Breast epithelium (tissue), 3 donors: ENCODE measurements around the gene LIX1.

Source experiments
- CTCF ChIP-seq, 3 donors: fragments of 450-650 bp; IDR thresholded peaks; one replicate each; pipeline ENCODE4 v1.5.1; 2016 to 2017; ENCODE audit warnings: antibody characterized with exemption in 3 of 3, mild to moderate bottlenecking in 3 of 3, moderate library complexity in 3 of 3
- POLR2A ChIP-seq: fragments of 450-650 bp; IDR thresholded peaks from one replicate; pipeline ENCODE4 v1.6.1; 2016; ENCODE audit warnings: antibody characterized with exemption, mild to moderate bottlenecking, moderate library complexity
- POLR2AphosphoS5 ChIP-seq, 3 donors: sonication (generic); formaldehyde crosslinking; IDR thresholded peaks; one replicate each; pipeline ENCODE4 v1.6.1; 2017; ENCODE audit warnings: antibody characterized with exemption in 3 of 3

- no peak for TF ChIP-seq CTCF (IDR thresholded peaks at IDR 0.05)
- no peak for TF ChIP-seq POLR2A
- no peak for TF ChIP-seq POLR2AphosphoS5 (IDR thresholded peaks at IDR 0.05)
These were observed 69.7 kb downstream of the LIX1 start for GRCh38 chr5:97072696-97073095.
